Measurements from ENCODE around the gene GCG. TPM values are rescaled to one million over a fixed set of nuclear protein-coding genes. Genes with fewer than 3 reads are reported as not detected.

The GCG gene
- total RNA-seq, 1 experiment from 2014 or later = not detected

DNA sequence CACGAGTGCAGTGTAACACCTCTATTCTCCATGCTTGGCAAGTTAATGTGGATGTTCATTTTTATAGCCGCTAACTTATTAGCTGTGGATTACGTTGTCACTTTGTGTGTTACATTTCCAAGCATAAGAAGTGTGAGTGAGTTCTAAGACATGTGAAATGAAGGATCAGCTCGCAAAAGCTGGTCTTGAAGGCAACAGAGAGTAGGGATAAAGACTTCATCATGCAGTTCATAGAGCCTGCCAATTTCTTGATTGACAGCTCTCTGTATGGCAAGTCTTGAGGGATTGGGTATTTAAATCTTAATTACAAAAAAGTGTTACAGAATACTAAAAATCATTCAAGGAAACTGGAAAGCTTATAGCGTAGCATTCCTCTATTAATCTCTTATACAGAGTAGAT lies 52.2 kb downstream of the GCG start:
- CTCF ChIA-PET = no interaction called here
- Mint-ChIP-seq H3K4me3 (ENCODE audit: low read depth, unreplicated experiment) (no peak overlapping the region), H3K36me3 (ENCODE audit: insufficient read depth, unreplicated experiment) (no peaks in the 10 kb centered on the region), H3K27me3 (ENCODE audit: unreplicated experiment) (no peaks in the 10 kb centered on the region), H3K4me1 (ENCODE audit: low read depth, unreplicated experiment) (no peaks in the 10 kb centered on the region), H3K9me3 (ENCODE audit: low read depth, unreplicated experiment) (no peaks in the 10 kb centered on the region), H3K27ac (ENCODE audit: unreplicated experiment) (no peak overlapping the region)
- DNase-seq = no peak
- no TSS peak for BruUV-seq (replicated peaks)
- intact Hi-C loops (cut with micrococcal nuclease; ENCODE audit: unreplicated experiment) = no loop called here
- TF ChIP-seq, protein P1, sequence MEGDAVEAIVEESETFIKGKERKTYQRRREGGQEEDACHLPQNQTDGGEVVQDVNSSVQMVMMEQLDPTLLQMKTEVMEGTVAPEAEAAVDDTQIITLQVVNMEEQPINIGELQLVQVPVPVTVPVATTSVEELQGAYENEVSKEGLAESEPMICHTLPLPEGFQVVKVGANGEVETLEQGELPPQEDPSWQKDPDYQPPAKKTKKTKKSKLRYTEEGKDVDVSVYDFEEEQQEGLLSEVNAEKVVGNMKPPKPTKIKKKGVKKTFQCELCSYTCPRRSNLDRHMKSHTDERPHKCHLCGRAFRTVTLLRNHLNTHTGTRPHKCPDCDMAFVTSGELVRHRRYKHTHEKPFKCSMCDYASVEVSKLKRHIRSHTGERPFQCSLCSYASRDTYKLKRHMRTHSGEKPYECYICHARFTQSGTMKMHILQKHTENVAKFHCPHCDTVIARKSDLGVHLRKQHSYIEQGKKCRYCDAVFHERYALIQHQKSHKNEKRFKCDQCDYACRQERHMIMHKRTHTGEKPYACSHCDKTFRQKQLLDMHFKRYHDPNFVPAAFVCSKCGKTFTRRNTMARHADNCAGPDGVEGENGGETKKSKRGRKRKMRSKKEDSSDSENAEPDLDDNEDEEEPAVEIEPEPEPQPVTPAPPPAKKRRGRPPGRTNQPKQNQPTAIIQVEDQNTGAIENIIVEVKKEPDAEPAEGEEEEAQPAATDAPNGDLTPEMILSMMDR (IDR thresholded peaks at IDR 0.05; ENCODE audit: unreplicated experiment) = no peak

Other genes starting within 250 kb of the GCG start
- gene DPP4, start 78.0 kb downstream of the GCG start, total RNA-seq (2022) = 27.6 TPM in 2 replicates
- 0.61 and 2.1 TPM in 2 replicates for gene FAP, start 91.2 kb upstream of the GCG start, total RNA-seq (2022)
- 63.7 and 126 TPM in 2 replicates for gene IFIH1, start 166.4 kb upstream of the GCG start, total RNA-seq (2022)
- 51.2 and 57.5 TPM in 2 replicates for gene GCA, start 191.9 kb upstream of the GCG start, total RNA-seq (2022)

Data from Calu3 (cell line).